Thoracic aorta (tissue), 2 donors: ENCODE measurements around the gene KREMEN2. TPM values are rescaled to one million over a fixed set of nuclear protein-coding genes. Genes with fewer than 3 reads are reported as not detected.

Source experiments
- ATAC-seq: fragments of 150-250 bp; one replicate; pipeline ENCODE4 v1.8.0; 2017; ENCODE audit warnings: low read depth; ENCODE audit not compliant: insufficient number of reproducible peaks, low FRiP score
- DNase-seq: peaks from one replicate; pipeline ENCODE4 v3.0.0-alpha.2; 2020; ENCODE audit warnings: low spot score
- H3K27ac ChIP-seq, 2 donors: fragments of 200-600 bp; sonication (generic); 1 replicate in 1 of 2; 2 replicates in 1 of 2; pipeline ENCODE4 v1.5.1; 2016; ENCODE audit warnings: mild to moderate bottlenecking in 2 of 2, moderate library complexity in 2 of 2
- H3K27me3 ChIP-seq: fragments of 200-600 bp; sonication (generic); replicated peaks from 2 replicates; pipeline ENCODE4 v1.6.0; 2016; ENCODE audit warnings: mild to moderate bottlenecking; ENCODE audit not compliant: insufficient read depth
- H3K36me3 ChIP-seq: fragments of 200-600 bp; sonication (generic); one replicate; pipeline ENCODE4 v1.5.1; 2016
- H3K4me1 ChIP-seq, 2 donors: fragments of 200-600 bp; sonication (generic); 1 replicate in 1 of 2; 2 replicates in 1 of 2; pipeline versions ENCODE4 v1.5.1 to v1.6.0; 2016; ENCODE audit warnings: low read depth in 2 of 2, mild to moderate bottlenecking in 1 of 2; ENCODE audit not compliant: control insufficient read depth in 1 of 2
- H3K4me3 ChIP-seq: fragments of 200-600 bp; sonication (generic); 2 replicates; pipeline ENCODE4 v1.5.1; 2016; ENCODE audit warnings: mild to moderate bottlenecking
- H3K9me3 ChIP-seq: fragments of 200-600 bp; sonication (generic); 2 replicates; pipeline ENCODE4 v1.5.1; 2016
- CTCF ChIP-seq: fragments of 200-600 bp; sonication (generic); IDR thresholded peaks from one replicate; pipeline ENCODE4 v1.5.1; 2019; ENCODE audit warnings: antibody characterized with exemption
- total RNA-seq, 2 donors: library from RNA; depleted of rRNA; stranded (reverse); fragments of >200 nt; gene quantifications; one replicate each; pipeline versions ENCODE4 v1.1.0 to v1.2.3, GENCODE V29; 2016

Gene KREMEN2
- total RNA-seq, 2 donors from 2014 or later = not detected

- Histone ChIP-seq H3K36me3 (no peaks in the 10 kb centered on the region), H3K4me3 (no peak overlapping the region), H3K4me1 (peaks cover 0 to 2% of the 10 kb centered on the region in 2 donors), H3K27me3 (no peaks in the 10 kb centered on the region), H3K9me3 (no peaks in the 10 kb centered on the region), H3K27ac (no peak overlapping the region)
- TF ChIP-seq CTCF = no peak
- DNase-seq (no peak), ATAC-seq (no peak)
Observed at GRCh38 chr16:2990891-2991290, 26.8 kb downstream of the KREMEN2 start.

DNA sequence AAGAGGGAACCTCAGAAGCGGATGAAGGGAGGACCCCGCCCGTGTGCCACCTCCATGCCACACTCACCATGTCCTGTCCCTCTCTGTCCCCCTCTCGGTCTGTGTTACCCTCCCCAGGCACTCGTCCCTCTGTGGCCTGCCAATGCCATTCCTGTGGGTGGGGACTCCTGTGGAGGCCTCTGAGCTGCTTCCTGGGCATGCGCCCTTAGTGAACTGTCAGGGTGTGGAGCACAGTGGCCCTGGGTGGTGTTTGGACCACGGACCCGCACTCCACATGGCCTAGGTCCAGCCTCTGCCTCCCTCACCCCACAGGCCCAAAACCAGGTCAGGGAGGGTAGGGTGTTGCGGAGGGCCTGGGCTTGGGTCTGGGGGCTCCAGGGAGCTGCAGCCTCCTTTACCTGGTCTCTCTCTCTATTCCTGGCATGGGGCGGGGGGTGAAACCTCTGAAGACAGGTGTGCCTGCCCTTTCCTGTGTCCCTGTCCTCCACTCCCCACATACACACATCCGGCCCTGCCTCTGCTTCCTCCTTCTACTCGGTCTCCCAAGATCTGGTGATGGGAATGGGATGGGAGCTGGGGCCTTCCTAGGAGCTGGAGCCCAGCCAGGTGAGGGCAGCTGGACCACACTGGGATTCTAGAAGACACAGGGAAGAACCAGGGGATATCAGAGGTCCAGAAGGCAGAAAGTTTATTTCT, 27.6 kb downstream of the KREMEN2 start:
- H3K9me3 ChIP-seq = no peaks in the 10 kb centered on the region
- ATAC-seq (no peak), DNase-seq (no peak)
- no peaks in the 10 kb centered on the region for H3K4me1 ChIP-seq
- no peaks in the 10 kb centered on the region for H3K36me3 ChIP-seq
- H3K27me3 ChIP-seq = no peaks in the 10 kb centered on the region
- H3K27ac ChIP-seq = no peak overlapping the region
- TF ChIP-seq CTCF = no peak
- H3K4me3 ChIP-seq = no peak overlapping the region

DNA sequence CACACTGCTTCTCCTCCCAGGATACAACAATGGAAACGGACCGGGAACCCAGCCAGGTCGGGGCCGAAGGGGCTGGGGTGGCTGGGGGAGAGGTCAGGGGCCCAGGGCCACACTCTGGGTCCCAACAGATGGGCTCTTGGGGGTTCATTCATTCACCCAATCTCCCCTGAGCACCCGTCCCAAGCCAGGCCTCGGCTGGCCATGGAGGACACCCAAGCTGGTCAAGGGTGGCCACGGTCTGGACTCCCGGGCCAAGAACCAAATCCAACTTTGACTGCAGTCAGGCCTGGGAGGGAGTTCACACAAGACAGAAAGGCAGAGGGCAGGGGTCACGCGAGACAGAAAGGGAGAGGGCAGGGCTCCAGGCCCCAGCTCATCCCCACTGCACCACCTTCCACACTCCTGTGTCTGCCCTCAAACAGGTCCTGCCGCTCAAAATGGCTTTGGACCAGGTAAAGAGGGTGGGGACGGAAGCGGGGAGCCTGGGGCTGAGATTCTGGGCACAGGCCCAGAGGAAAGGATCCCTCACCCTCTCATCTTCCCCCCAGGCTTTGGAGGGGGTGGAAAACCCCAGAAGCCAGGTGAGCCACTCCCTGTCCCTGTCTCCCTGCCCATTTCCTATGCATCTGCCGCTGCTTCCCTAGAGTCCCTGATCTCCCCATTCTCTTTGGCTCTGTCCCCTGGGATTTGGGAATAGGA, 28.5 kb downstream of the KREMEN2 start:
- DNase-seq (no peak), ATAC-seq (no peak)
- Histone ChIP-seq H3K36me3 (no peaks in the 10 kb centered on the region), H3K4me3 (no peak overlapping the region), H3K4me1 (no peaks in the 10 kb centered on the region), H3K27ac (no peak overlapping the region), H3K9me3 (no peaks in the 10 kb centered on the region), H3K27me3 (no peaks in the 10 kb centered on the region)
- TF ChIP-seq CTCF = no peak

- no peak overlapping the region for H3K27ac ChIP-seq
- DNase-seq (no peak), ATAC-seq (no peak)
- no peak overlapping the region for H3K4me3 ChIP-seq
- no peaks in the 10 kb centered on the region for H3K36me3 ChIP-seq
- no peaks in the 10 kb centered on the region for H3K4me1 ChIP-seq
- no peaks in the 10 kb centered on the region for H3K9me3 ChIP-seq
- no peak for TF ChIP-seq CTCF
- H3K27me3 ChIP-seq = no peaks in the 10 kb centered on the region
Observed at GRCh38 chr16:2996298-2996697, 32.2 kb downstream of the KREMEN2 start.

DNA sequence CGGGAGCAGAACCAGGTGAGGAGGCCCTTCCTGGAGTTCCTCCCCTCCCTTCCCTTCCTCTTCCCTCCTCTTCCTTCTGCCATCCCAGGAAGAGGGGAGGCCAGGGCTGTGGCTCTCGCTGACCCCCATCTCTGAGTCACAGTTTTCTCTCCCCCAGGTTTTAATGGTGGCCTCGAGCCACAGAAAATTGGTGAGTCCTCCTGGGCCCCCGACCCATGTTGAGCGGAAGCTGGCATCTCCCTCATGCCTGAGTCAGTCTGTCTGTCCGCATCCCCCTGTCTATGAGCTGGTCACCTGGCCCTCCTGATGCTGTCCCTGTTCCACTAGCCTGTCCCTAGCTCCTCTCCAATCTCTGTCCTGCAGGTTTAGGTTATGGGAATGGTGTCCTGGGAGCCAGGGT, 35.9 kb downstream of the KREMEN2 start:
- no peaks in the 10 kb centered on the region for H3K9me3 ChIP-seq
- H3K27me3 ChIP-seq = no peaks in the 10 kb centered on the region
- no peak overlapping the region for H3K4me3 ChIP-seq
- no peak overlapping the region for H3K27ac ChIP-seq
- H3K4me1 ChIP-seq = peaks cover 0 to 2% of the 10 kb centered on the region in 2 donors
- DNase-seq (no peak), ATAC-seq (no peak)
- TF ChIP-seq CTCF = no peak
- no peaks in the 10 kb centered on the region for H3K36me3 ChIP-seq
